MV-4-11 (cell line): Measurements from ENCODE around the gene MS4A4A.
A peak's percentile ranks its signal among the peaks of the same experiment; 100 is the strongest.

Experiments
- DNase-seq: peaks from one replicate; lab custom pipeline; 2025; lab: John Stamatoyannopoulos, UW

MS4A4A gene

DNA sequence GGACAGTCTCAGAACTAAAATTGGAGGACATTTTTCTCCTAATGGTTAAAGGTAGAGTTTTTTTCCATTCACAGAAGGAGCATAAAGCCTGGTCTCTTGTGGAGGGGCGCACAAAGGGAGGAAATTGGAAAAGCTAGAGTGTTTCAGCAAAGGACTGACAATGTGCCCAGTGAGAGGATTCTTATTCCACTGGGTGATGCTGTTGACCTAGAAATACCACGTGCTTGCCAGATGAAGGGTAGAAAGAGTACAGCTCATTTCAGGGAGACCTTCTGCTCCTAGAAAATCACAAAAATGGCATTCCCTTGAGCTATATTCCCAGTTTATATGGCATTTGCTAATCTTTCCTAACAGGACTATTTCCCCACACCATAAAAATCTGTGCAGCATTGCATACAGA is 67.7 kb downstream of the MS4A4A start:
- no peak for DNase-seq

DNA sequence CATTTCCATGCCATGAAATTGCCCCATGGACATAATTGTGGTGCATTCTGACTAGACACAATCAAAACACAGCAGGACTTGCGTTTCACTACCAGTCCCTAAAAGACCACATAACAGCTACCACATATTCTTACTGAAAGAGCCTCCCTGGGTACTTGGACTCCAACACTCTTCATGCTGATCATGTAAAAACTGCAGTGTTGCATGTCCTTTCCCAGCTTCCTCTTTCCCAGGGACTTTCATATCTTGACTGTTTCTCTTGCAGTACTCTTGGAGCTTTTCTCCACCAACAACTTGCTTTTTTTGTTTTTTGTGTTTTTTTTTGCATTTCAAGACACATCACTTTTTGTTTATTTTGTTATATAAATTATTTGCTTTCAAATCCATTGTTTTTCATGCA is 69.5 kb downstream of the MS4A4A start:
- peak; percentile 79 for DNase-seq

DNA sequence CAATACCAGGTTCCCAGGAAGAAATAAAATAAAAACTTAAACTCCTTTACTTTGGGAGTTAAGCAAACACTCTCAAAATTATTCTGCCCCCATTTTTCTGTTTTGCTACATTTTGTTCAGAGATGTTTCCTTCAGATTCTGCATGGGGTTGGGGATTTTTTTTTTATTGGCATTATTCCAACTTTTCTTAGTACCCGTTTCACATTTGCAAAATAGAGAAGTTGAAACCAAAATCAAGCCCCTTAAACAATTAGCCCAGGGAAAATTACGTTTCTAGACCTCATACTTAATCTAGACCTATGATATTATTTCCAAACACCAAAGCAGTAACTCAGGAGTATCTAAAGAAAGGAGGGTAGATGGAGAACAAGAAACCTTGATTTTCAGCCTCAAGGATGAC is 77.3 kb downstream of the MS4A4A start:
- DNase-seq: peak; percentile 60
